Caco-2 (cell line): ENCODE data around the gene UQCC2. TPM values are rescaled to one million over a fixed set of nuclear protein-coding genes. Genes with fewer than 3 reads are reported as not detected.
A peak's percentile ranks its signal among the peaks of the same experiment; 100 is the strongest.

Experiments
- BruUV-seq: library from RNA; stranded (reverse); fragments of 400-500 nt; replicated peaks from 2 replicates; lab custom pipeline; 2021; lab: Mats Ljungman, UMichigan
- CTCF ChIA-PET: fragments of 300-600 bp; sonication (Branson Sonifier 250); formaldehyde crosslinking; loops from one replicate; lab custom pipeline; 2022; ENCODE audit warnings: antibody characterized with exemption; lab: Charles Lee
- POLR2A ChIA-PET: fragments of 300-600 bp; sonication (Branson Sonifier 250); formaldehyde crosslinking; loops from one replicate; lab custom pipeline; 2022; ENCODE audit warnings: antibody characterized with exemption; lab: Charles Lee
- DNase-seq, 2 experiments: peaks; one replicate each; pipeline versions ENCODE4 v3.0.0 to v3.0.0-alpha.2; 2020 to 2022
- H3K27me3 ChIP-seq: replicated peaks from 2 replicates; pipeline ENCODE4 v1.6.0; 2011; ENCODE audit warnings: low read length; ENCODE audit not compliant: control insufficient read depth, insufficient read depth
- H3K36me3 ChIP-seq: 2 replicates; pipeline ENCODE4 v1.5.1; 2011; ENCODE audit warnings: low read length; ENCODE audit not compliant: control insufficient read depth, insufficient read depth
- H3K4me1 ChIP-seq: fragments of 250-450 bp; sonication (Bioruptor Pico); 2 replicates; pipeline ENCODE4 v1.5.1; 2020; ENCODE audit warnings: mild to moderate bottlenecking
- H3K4me3 ChIP-seq: 2 replicates; pipeline ENCODE4 v1.5.1; 2011; ENCODE audit warnings: low read depth, mild to moderate bottlenecking, control low read depth, low read length
- H3K9me3 ChIP-seq: fragments of 250-450 bp; sonication (Bioruptor Pico); 2 replicates; pipeline ENCODE4 v1.5.1; 2020; ENCODE audit warnings: mild to moderate bottlenecking, moderate library complexity
- H3K27ac Mint-ChIP-seq: one replicate; pipeline ENCODE4 v1.8.0; 2022; ENCODE audit warnings: mixed read lengths; ENCODE audit not compliant: unreplicated experiment
- H3K27me3 Mint-ChIP-seq: one replicate; pipeline ENCODE4 v1.8.0; 2022; ENCODE audit warnings: mixed read lengths; ENCODE audit not compliant: insufficient read depth, unreplicated experiment
- H3K36me3 Mint-ChIP-seq: one replicate; pipeline ENCODE4 v1.8.0; 2022; ENCODE audit warnings: mild to moderate bottlenecking, mixed read lengths; ENCODE audit not compliant: insufficient read depth, unreplicated experiment
- H3K4me1 Mint-ChIP-seq: one replicate; pipeline ENCODE4 v1.8.0; 2022; ENCODE audit warnings: low read depth, mixed read lengths; ENCODE audit not compliant: unreplicated experiment
- H3K4me3 Mint-ChIP-seq: one replicate; pipeline ENCODE4 v1.8.0; 2022; ENCODE audit warnings: mild to moderate bottlenecking, moderate library complexity, mixed read lengths; ENCODE audit not compliant: unreplicated experiment
- H3K9me3 Mint-ChIP-seq: one replicate; pipeline ENCODE4 v1.8.0; 2022; ENCODE audit warnings: mixed read lengths; ENCODE audit not compliant: unreplicated experiment
- intact Hi-C: fragments of 100-400 bp; cut with micrococcal nuclease; formaldehyde crosslinking; loops from one replicate; pipeline ENCODE4 v1.10.0; 2022; ENCODE audit not compliant: unreplicated experiment
- total RNA-seq: library from RNA; stranded (reverse); gene quantifications from 2 replicates; pipeline ENCODE4 v1.2.3, GENCODE V29; 2022
- TF ChIP-seq, protein P1 (sequence below), 2 experiments: fragments of 200-600 bp in 1 of 2; IDR thresholded peaks; 1 replicate in 1 of 2; 2 replicates in 1 of 2; pipeline versions ENCODE4 v1.5.1 to v1.8.0; 2011 to 2022; ENCODE audit warnings: antibody characterized with exemption in 1 of 2, control low read depth in 1 of 2, inconsistent platforms in 1 of 2, low read depth in 1 of 2, low read length in 1 of 2, mild to moderate bottlenecking in 1 of 2, moderate library complexity in 1 of 2; ENCODE audit not compliant: insufficient read depth in 1 of 2, severe bottlenecking in 1 of 2, unreplicated experiment in 1 of 2

Gene UQCC2
- total RNA-seq, 1 experiment from 2014 or later = 122 TPM

DNA sequence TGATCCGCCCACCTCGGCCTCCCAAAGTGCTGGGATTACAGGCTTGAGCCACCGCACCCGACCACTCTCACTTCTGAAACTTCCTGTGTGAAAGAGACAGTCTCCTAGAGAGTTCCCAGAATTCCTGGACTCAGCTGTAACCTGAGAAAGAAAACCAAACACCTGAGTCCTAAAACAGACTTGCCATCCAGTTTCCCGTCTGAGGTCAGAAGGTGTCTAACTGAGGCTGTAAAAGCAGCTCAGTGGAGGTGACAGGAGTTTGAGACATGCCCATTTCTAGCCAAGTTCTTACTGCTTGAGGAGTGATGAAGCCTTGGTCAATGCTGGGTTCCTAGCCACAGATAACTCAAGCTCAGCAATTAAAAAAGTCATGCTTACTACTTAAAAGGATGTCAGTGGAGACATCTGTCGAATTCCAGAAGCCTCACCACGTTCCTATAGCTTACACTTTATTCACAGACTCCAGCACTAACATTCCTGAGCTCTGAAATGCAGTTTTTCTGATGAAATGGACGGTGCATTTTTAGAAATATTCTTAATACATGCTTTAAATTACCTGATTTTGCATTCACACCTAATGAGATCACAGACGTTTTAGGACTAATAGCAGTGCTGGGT is 6.1 kb downstream of the UQCC2 start:
- ChIA-PET CTCF (no interaction called here), POLR2A (no interaction called here)
- BruUV-seq = no TSS peak
- Mint-ChIP-seq H3K27me3 (no peaks in the 10 kb centered on the region), H3K27ac (no peak overlapping the region), H3K36me3 (peaks cover 45% of the 10 kb centered on the region), H3K4me1 (peaks cover 14% of the 10 kb centered on the region), H3K9me3 (no peaks in the 10 kb centered on the region), H3K4me3 (no peak overlapping the region)
- intact Hi-C loops = no loop called here
- H3K27me3 ChIP-seq = no peaks in the 10 kb centered on the region
- no peaks in the 10 kb centered on the region for H3K9me3 ChIP-seq
- no peak for DNase-seq
- H3K4me3 ChIP-seq = no peak overlapping the region
- peaks cover 4% of the 10 kb centered on the region for H3K4me1 ChIP-seq
- H3K36me3 ChIP-seq = peaks cover 1% of the 10 kb centered on the region
- TF ChIP-seq, protein P1, sequence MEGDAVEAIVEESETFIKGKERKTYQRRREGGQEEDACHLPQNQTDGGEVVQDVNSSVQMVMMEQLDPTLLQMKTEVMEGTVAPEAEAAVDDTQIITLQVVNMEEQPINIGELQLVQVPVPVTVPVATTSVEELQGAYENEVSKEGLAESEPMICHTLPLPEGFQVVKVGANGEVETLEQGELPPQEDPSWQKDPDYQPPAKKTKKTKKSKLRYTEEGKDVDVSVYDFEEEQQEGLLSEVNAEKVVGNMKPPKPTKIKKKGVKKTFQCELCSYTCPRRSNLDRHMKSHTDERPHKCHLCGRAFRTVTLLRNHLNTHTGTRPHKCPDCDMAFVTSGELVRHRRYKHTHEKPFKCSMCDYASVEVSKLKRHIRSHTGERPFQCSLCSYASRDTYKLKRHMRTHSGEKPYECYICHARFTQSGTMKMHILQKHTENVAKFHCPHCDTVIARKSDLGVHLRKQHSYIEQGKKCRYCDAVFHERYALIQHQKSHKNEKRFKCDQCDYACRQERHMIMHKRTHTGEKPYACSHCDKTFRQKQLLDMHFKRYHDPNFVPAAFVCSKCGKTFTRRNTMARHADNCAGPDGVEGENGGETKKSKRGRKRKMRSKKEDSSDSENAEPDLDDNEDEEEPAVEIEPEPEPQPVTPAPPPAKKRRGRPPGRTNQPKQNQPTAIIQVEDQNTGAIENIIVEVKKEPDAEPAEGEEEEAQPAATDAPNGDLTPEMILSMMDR (IDR thresholded peaks at IDR 0.05; ENCODE audit: insufficient read depth in 1 of 2, low read depth in 1 of 2, low read length in 1 of 2, severe bottlenecking in 1 of 2, unreplicated experiment in 1 of 2) = no peak

DNA sequence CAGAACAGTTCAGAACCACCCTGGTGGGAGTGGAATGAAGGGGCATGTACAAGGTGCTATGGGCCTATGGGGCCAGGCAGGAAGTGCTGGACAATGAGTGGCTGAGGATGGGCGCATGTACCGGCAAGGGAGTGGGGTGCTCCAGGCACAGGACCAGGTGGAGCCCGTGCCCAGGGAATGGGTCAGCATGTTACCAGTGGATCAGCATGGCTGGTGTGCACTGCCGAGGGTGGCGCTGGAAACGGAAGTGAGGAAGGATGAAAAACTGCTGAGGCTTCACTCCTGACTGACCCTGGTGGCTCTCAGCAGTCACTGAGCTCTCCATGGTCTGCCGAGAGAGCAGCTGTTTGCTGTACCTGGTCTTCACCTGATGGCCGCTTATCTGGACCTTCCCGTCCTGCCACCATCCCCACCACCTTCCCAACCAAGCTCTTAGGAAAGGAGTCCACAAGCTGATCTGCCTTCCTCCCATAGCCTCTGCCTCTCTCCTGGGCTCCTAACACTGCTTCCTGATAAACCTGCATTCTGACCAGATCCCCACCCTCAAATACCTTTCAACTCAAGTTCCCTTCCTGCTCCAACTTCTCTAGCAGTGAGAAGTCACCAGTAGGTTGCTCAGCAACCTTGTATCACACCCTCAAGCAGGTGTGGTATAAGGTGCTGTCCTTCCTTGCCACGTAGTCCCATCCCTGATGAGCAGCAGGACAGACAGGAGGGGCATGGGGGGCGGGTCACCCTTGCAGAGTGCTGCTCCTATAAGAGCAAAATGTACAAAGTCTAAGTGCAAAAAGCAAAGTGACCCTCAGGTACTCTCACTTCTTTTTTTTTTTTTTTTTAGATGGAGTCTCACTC is 7.1 kb downstream of the UQCC2 start:
- Histone ChIP-seq H3K9me3 (no peaks in the 10 kb centered on the region), H3K4me1 (no peaks in the 10 kb centered on the region), H3K36me3 (peaks cover 2% of the 10 kb centered on the region), H3K4me3 (no peak overlapping the region), H3K27me3 (no peaks in the 10 kb centered on the region)
- no peak overlapping the region for H3K4me3 Mint-ChIP-seq
- no peak for DNase-seq
- peaks cover 6% of the 10 kb centered on the region for H3K4me1 Mint-ChIP-seq
- ChIA-PET CTCF (interaction anchor here (0.6 kb wide), 1 partner anchor 386 kb away, joined by 3 read pairs; no protein-coding TSS in a partner anchor), POLR2A (no interaction called here)
- no peaks in the 10 kb centered on the region for H3K9me3 Mint-ChIP-seq
- H3K27me3 Mint-ChIP-seq = no peaks in the 10 kb centered on the region
- H3K36me3 Mint-ChIP-seq = peaks cover 41% of the 10 kb centered on the region
- TF ChIP-seq, protein P1 (IDR thresholded peaks at IDR 0.05; ENCODE audit: insufficient read depth in 1 of 2, low read depth in 1 of 2, low read length in 1 of 2, severe bottlenecking in 1 of 2, unreplicated experiment in 1 of 2) = no peak
- intact Hi-C loops = no loop called here
- H3K27ac Mint-ChIP-seq = no peak overlapping the region
- no TSS peak for BruUV-seq

DNA sequence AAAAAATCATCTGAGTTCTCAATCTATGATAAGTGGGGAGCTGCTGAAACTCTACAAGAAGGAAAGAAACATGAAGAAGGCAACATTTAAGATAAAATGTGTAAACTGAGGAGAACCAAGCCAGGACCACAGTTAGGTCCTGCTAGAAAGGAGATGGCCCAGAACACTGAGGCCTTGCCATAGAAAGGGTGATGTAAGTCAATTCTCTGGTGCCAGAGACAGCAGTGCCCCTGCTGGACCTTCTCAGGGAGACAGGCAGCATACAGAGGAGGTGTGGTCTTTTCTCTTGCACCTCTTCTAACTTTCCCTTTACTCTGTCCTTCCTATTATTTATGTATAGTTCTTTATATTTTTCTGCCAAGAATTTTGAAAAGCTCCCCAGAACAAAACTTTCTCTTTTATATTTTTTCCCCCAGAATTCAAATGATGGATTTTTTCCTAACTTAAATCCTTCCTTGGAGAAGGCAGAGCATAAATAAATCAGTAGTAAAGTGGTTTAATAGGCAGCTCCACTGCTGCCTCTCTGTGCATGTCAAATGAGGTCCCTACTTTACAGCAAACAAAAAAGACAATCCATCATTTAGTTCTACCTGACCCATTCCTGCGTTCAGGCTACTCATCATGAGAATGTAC is 9.0 kb downstream of the UQCC2 start:
- TF ChIP-seq, protein P1 (IDR thresholded peaks at IDR 0.05; ENCODE audit: insufficient read depth in 1 of 2, low read depth in 1 of 2, low read length in 1 of 2, severe bottlenecking in 1 of 2, unreplicated experiment in 1 of 2) = peak; percentile 62 to 77
- Histone ChIP-seq H3K27me3 (no peaks in the 10 kb centered on the region), H3K4me1 (no peaks in the 10 kb centered on the region), H3K9me3 (no peaks in the 10 kb centered on the region), H3K36me3 (peaks cover 9% of the 10 kb centered on the region), H3K4me3 (no peak overlapping the region)
- Mint-ChIP-seq H3K27ac (no peak overlapping the region), H3K36me3 (peaks cover 45% of the 10 kb centered on the region), H3K9me3 (no peaks in the 10 kb centered on the region), H3K27me3 (no peaks in the 10 kb centered on the region), H3K4me1 (peaks cover 6% of the 10 kb centered on the region), H3K4me3 (no peak overlapping the region)
- ChIA-PET CTCF (interaction anchor here (0.6 to 0.7 kb wide), 3 partner anchors 18 to 449 kb away, joined by 3 to 4 read pairs (median 3); no protein-coding TSS in a partner anchor), POLR2A (no interaction called here)
- BruUV-seq = no TSS peak
- DNase-seq = peak; percentile 55 to 60
- intact Hi-C loops = loop anchor here (1.0 kb wide), 1 partner anchor 117 kb away; no protein-coding TSS in a partner anchor
